IPS-20b (cell line): ENCODE data around the gene JUNB.

Experiments used
- H3K27ac ChIP-seq: one replicate; pipeline ENCODE4 v1.5.1; 2013; ENCODE audit warnings: low read length
- H3K27me3 ChIP-seq: 2 replicates; pipeline ENCODE4 v1.6.1; 2013; ENCODE audit warnings: mild to moderate bottlenecking, low read length, inconsistent platforms; ENCODE audit not compliant: insufficient read depth
- H3K36me3 ChIP-seq: 2 replicates; pipeline ENCODE4 v1.6.1; 2013; ENCODE audit warnings: low read depth, mild to moderate bottlenecking, inconsistent platforms, low read length, moderate library complexity; ENCODE audit not compliant: insufficient read depth
- H3K4me1 ChIP-seq: 2 replicates; pipeline ENCODE4 v1.6.1; 2013; ENCODE audit warnings: mild to moderate bottlenecking, control low read depth, inconsistent platforms, low read length, moderate library complexity; ENCODE audit not compliant: insufficient read depth
- H3K4me3 ChIP-seq: 2 replicates; pipeline ENCODE4 v1.5.1; 2013; ENCODE audit warnings: mild to moderate bottlenecking, low read length, inconsistent platforms
- H3K9ac ChIP-seq: 2 replicates; pipeline ENCODE4 v1.6.1; 2013; ENCODE audit warnings: low read depth, mild to moderate bottlenecking, inconsistent platforms, low read length, moderate library complexity
- H3K9me3 ChIP-seq: 2 replicates; pipeline ENCODE4 v1.6.1; 2013; ENCODE audit warnings: mild to moderate bottlenecking, low read depth, low read length, inconsistent platforms; ENCODE audit not compliant: insufficient read depth

The JUNB gene

DNA sequence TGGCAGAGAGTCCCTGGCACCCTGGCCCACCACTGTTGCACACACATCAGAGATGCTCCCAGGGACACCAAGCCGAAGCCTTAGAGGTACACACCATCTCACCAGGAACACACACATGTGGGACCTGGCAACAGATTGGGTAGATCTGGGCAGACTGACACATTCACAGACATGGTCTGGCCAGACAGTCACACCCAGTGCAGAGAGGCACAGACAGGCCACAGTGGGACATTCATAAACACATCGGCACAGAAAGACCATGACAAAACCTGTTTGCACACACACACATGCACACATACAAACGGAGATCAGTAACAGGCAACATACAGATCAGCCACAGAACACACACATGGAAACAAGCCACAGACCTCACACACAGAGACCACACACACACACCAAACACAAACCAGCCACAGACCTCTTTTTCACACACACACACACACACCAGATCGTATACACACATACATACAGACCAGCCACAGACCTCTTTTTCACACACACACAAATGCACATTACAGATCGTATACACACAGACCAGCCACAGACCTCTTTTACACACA lies 6.3 kb upstream of the JUNB start:
- Histone ChIP-seq H3K36me3 (no peaks in the 10 kb centered on the region), H3K27me3 (no peaks in the 10 kb centered on the region), H3K4me3 (no peak overlapping the region), H3K9me3 (no peaks in the 10 kb centered on the region), H3K27ac (no peak overlapping the region), H3K9ac (no peak overlapping the region), H3K4me1 (peaks cover 16% of the 10 kb centered on the region; the same call in 1 of the 2 replicates)

DNA sequence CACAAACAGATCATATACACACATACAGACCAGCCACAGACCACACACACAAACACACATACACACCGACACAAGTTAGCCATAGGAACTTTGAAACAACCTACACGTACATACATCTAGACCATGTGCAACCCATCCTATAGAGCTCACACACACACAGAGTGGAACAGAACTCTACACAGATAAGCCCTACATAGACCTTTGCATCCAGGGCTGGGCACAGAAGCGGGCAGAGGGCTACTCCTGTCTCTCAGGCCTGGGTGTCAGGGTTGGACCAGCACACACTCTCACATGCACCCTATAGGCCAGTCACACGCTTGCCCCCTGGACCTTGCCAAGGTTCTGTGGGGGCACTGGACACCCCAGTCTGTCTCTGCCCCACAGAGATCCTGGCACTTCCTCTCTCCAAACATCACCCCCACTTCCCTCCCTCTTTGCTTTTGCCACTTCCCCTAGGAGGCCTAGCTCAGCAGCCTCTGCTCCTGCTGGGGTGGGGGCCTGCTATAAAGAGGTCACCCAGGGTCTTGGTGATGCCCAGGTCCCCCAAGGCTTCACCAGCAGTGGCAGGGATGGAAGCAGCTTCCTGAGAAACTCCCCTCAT lies 5.8 kb upstream of the JUNB start:
- Histone ChIP-seq H3K9ac (no peak overlapping the region), H3K9me3 (no peaks in the 10 kb centered on the region), H3K4me3 (no peak overlapping the region), H3K27me3 (peaks cover 4% of the 10 kb centered on the region), H3K4me1 (peaks cover 19% of the 10 kb centered on the region; the same call in 1 of the 2 replicates), H3K36me3 (no peaks in the 10 kb centered on the region), H3K27ac (no peak overlapping the region)

DNA sequence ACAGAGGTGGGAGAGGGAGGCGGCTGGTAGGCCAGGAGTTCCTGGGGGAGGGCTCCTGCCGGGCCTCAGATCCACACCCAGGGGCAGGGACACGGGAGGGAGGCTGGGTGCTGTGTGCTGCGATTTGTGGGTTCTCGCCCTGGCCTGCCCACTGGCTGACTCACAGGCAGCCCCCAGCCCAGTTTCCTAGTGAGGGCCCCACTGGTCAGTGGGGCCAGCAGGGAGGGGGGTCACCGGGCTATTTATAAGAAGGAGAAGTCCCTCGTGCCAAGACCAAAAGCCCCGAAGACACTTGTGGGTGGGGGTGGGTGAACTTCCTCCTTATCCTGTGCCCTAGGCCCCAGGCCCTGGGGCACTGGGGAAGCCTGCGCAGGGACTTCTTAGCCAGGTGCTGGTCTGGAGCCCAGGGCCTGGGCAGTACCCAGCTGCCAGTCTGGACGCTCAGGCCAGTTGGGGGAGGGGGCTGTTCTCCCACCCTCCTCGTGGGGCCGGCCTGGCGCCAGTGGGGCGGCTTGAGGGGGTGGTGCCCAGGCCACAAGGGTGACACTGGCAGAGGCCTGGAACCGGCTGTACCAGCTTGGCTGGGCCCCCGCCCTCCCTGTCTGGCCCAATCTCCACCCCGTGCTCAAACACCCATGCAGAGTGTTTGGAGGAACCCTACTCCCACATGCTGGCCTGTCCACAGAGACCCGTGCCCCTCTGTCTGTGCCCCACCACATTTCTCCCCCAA lies 5.0 kb upstream of the JUNB start:
- H3K9ac ChIP-seq: no peak overlapping the region

DNA sequence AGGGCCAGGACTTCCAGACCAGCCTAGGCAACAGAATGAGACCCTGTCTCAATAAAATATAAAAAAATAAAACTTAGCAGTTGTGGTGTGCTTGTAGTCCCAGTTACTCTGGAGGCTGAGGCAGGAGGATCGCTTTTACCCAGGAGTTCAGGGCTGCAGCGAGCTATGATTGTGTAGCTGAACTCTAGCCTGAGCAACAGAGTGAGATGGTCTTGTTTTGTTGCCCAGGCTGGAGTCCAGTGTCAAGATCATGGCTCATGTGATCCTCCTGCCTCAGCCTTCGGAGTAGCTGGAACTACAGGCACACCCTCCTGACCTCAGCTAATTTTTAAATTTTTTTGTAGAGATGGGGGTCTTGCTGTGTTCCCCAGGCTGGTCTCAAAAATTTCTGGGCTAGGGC lies 4.3 kb upstream of the JUNB start:
- H3K4me3 ChIP-seq: no peak overlapping the region
- peaks cover 18% of the 10 kb centered on the region for H3K27me3 ChIP-seq
- no peak overlapping the region for H3K27ac ChIP-seq
- no peaks in the 10 kb centered on the region for H3K9me3 ChIP-seq
- H3K4me1 ChIP-seq: peaks cover 25% of the 10 kb centered on the region
- no peaks in the 10 kb centered on the region for H3K36me3 ChIP-seq
- H3K9ac ChIP-seq: no peak overlapping the region

More for the DNA sequence above, 5.0 kb upstream of the JUNB start:
- Histone ChIP-seq H3K27ac (no peak overlapping the region), H3K4me3 (no peak overlapping the region), H3K9me3 (no peaks in the 10 kb centered on the region), H3K36me3 (no peaks in the 10 kb centered on the region), H3K27me3 (peaks cover 12% of the 10 kb centered on the region), H3K4me1 (peaks cover 25% of the 10 kb centered on the region)

DNA sequence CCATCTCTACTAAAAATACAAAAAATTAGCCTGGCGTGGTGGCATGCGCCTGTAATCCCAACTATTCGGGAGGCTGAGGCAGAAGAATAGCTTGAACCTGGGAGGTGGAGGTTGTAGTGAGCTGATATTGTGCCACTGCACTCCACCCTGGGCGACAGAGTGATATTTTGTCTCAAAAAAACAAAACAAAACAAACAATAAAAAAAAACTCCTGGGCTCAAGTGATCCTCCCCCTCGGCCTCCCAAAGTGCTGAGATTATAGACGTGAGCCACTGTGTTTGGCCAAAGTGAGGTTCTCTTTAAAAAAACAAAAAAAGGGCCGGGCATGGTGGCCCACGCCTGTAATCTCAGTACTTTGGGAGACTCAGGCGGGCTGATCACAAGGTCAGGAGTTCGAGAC lies 3.8 kb upstream of the JUNB start:
- Histone ChIP-seq H3K4me3 (no peak overlapping the region), H3K36me3 (no peaks in the 10 kb centered on the region), H3K9me3 (no peaks in the 10 kb centered on the region), H3K27ac (no peak overlapping the region), H3K9ac (no peak overlapping the region), H3K27me3 (peaks cover 23% of the 10 kb centered on the region), H3K4me1 (peaks cover 25% of the 10 kb centered on the region)

DNA sequence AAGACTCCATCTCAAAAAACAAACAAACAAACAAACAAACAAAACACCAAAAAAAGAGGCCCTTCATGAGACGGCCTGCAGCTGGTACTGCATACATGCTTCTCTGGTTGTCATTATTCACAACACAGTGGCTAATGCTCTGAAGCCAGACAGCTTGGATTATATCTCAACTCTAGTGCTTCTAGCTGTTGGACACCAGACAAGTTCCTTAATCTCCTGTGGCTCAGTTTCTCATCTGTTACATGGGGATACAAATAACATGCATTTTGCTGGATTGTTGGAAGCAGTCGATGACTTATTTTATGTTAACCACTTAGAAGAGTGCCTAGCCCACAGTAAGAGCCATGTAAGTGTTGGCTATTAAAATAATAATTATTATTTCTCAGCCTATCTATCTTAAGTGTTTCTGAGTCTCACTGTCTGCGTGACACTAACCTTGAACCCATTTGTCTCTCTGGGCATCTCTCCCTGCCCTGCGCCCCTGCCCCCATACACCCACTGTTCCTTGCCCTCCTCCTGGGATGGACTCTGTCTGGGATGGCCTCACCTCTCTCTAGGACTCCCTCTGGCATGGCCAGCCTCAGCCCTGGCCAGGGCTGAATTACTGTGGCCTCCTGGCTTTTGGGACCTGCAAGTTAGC lies 3.1 kb upstream of the JUNB start:
- Histone ChIP-seq H3K36me3 (no peaks in the 10 kb centered on the region), H3K4me3 (peak overlapping the region; percentile 76; the same call in 1 of the 2 replicates), H3K9ac (peak overlapping the region; percentile 48; the same call in 1 of the 2 replicates), H3K4me1 (peaks cover 25% of the 10 kb centered on the region), H3K27me3 (peaks cover 30% of the 10 kb centered on the region), H3K27ac (no peak overlapping the region), H3K9me3 (no peaks in the 10 kb centered on the region)

DNA sequence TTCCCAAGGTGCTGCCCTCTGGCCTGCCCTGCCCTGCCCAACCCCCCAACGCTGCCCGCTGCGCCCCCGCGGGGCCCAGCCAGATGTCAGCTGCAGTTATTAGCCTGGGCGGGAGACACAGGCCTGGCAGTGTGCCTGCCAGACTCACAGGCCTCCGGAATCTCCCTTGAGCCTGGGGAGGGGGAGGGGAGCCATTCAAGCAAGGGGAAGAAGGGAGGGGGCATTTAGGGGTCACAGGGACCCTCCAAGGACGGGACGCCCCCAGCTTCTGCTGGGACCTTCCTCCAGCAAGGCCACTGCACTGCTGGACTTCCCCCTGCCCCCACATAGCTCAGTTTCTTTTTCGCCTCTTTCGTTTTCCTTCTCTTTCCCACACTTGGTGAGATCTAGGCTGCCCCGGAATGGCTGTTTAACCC lies 2.6 kb upstream of the JUNB start:
- H3K9ac ChIP-seq: peak overlapping the region; percentile 48; the same call in 1 of the 2 replicates

DNA sequence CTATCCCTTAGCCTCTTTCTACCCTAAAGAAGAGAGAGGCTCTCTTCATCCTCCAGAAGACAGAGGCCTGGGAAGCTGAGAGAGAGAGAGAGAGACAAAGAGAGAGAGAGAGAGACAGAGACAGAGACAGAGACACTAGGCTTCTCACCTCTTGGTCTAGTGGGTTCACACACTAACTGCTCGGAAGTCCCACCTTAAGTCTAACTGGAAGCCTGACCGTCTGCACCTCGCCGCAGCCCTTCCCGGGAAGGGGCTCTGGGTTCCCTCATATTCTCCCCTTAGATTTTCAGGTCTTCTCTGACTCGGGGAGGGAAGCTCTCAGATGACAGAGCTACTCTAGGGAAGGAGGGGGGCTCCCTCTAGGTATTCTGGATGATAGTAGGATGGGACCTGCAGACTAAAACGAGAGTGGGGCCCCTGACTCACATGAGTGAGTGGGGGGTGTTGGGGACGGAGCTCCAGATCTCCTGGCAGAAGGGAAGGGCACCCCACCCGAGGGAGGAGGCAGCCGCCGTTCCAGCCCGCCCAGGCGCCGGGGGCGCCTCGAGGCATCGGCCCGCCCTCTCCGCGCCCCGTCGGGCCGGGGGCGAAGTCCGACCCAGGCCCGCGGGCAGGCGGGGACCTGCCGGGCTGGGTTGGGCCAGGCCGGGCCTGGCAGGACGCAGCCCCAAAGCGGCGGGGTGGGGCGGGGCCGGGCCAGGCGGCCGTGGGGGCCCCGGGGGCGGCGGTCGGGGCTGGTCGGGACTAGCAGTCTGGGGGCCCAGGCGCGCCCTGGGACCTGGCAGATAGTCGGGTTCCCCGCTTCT lies 2.0 kb upstream of the JUNB start:
- H3K4me3 ChIP-seq: peak overlapping the region; percentile 76
- H3K27me3 ChIP-seq: peaks cover 34% of the 10 kb centered on the region
- H3K9me3 ChIP-seq: no peaks in the 10 kb centered on the region
- H3K9ac ChIP-seq: peak overlapping the region; percentile 48; the same call in 1 of the 2 replicates
- H3K27ac ChIP-seq: no peak overlapping the region
- peaks cover 24% of the 10 kb centered on the region for H3K4me1 ChIP-seq
- no peaks in the 10 kb centered on the region for H3K36me3 ChIP-seq

More for the DNA sequence above, 2.6 kb upstream of the JUNB start:
- no peak overlapping the region for H3K27ac ChIP-seq
- no peaks in the 10 kb centered on the region for H3K9me3 ChIP-seq
- H3K4me3 ChIP-seq: peak overlapping the region; percentile 76
- peaks cover 21% of the 10 kb centered on the region for H3K4me1 ChIP-seq
- no peaks in the 10 kb centered on the region for H3K36me3 ChIP-seq
- H3K27me3 ChIP-seq: peaks cover 32% of the 10 kb centered on the region

DNA sequence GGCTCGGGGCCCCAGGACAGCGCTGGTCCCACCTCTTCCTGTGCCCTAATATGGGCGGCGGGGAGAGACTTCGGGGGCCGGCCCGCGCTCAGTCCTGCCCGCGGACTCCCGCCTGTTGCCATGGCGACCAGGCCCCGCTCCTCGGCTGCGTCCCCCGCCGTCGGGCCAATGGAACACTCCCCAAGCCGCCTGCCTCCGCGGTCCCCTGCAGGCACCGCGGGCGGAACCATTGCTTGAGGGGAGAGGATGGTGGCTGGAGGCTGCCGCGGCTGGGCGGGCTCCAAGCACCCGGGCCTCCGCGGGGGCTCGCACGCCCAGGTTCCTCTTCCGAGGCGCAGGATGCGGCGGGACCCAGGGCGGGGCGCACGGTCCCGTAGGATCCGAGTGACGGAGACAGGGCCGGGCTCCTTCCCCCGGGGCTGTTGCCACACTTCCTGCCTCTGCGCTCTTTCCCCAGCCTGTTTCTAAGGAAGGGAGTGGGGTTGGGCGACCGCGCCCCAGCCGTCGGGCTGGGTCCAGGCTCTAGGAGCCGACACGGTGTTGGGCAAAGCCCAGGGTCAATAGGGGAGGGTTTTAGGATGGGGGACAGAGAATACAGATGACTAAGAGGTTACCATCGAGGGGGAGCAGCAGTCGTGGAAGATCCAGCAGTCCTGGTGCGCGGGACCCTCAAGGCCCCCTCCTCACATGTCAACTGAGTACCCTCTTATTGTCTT lies 1.2 kb upstream of the JUNB start:
- Histone ChIP-seq H3K4me1 (peaks cover 24% of the 10 kb centered on the region), H3K4me3 (peak overlapping the region; percentile 76), H3K9me3 (no peaks in the 10 kb centered on the region), H3K27me3 (peaks cover 40% of the 10 kb centered on the region), H3K9ac (peak overlapping the region; percentile 66; the same call in 1 of the 2 replicates), H3K36me3 (no peaks in the 10 kb centered on the region), H3K27ac (no peak overlapping the region)

DNA sequence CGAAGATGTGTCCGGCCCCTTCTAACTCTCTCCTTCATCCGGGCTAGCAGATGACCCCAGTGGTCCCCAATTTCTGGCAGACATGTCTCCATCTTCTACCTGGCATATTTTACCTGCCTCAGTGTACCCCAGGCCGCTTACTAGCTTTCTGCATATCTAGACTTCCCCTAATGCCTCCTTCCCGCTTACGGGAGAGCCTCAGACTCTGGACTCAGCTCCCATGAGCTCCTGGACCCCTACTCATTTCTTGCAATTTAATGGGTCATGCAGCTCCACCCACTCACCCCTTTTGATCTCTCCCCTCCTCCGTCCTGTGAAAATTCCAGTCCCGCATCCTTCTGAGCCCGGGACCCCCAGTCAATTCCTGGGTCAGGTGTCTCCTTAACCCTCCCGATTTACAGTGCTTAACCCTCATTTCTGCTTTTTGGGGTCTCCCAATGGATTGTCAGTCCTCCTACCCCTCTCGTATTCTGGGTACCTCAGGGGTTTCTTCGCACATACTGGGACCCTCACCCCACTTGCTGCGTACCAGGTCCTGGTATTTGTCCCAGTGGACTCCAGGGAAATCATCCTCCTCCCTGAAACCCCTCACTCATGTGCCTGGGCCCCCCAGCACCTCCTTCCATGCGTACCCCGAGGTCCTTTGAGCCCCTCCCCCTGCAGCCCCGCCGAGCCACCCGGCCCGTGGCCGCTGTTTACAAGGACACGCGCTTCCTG lies 500 bp upstream of the JUNB start:
- no peaks in the 10 kb centered on the region for H3K36me3 ChIP-seq
- H3K27ac ChIP-seq: no peak overlapping the region
- peaks cover 40% of the 10 kb centered on the region for H3K27me3 ChIP-seq
- peaks cover 24% of the 10 kb centered on the region for H3K4me1 ChIP-seq
- peak overlapping the region; percentile 76 for H3K4me3 ChIP-seq
- peak overlapping the region; percentile 66; the same call in 1 of the 2 replicates for H3K9ac ChIP-seq
- H3K9me3 ChIP-seq: no peaks in the 10 kb centered on the region
